HCT116 (cell line): ENCODE results near the gene LARP1.

Experiments used
- EZH2phosphoT487 ChIP-seq: fragments of 200-600 bp; IDR thresholded peaks from 2 replicates; pipeline ENCODE4 v1.6.1; 2018; ENCODE audit warnings: antibody characterized with exemption, borderline replicate concordance
- POLR2A ChIP-seq: IDR thresholded peaks from 2 replicates; pipeline ENCODE4 v1.7.0; 2011; ENCODE audit warnings: borderline replicate concordance; ENCODE audit not compliant: insufficient read depth, insufficient read length; ENCODE audit errors: extremely low read depth
- ZFX ChIP-seq: fragments of 450-650 bp; IDR thresholded peaks from 2 replicates; pipeline ENCODE4 v1.6.1; 2017
- ZNF274 ChIP-seq: fragments of 200-500 bp; sonication (Bioruptor generic); IDR thresholded peaks from 2 replicates; pipeline ENCODE4 v1.6.1; 2014; ENCODE audit warnings: mild to moderate bottlenecking, low read depth, low read length, inconsistent platforms
- TF ChIP-seq, protein P1 (sequence below), 3 experiments: fragments of 200-600 bp in 1 of 3; sonication (generic) in 1 of 3; IDR thresholded peaks in 2 of 3; conservative IDR thresholded peaks in 1 of 3; 2 replicates each; pipeline ENCODE4 v1.5.1; 2012 to 2017; ENCODE audit warnings: low read depth in 2 of 3, low read length in 2 of 3, antibody characterized with exemption in 1 of 3, borderline replicate concordance in 1 of 3, control low read depth in 1 of 3, mild to moderate bottlenecking in 1 of 3, mixed read lengths in 1 of 3, mixed run types in 1 of 3, moderate library complexity in 1 of 3; ENCODE audit not compliant: insufficient read depth in 1 of 3

DNA sequence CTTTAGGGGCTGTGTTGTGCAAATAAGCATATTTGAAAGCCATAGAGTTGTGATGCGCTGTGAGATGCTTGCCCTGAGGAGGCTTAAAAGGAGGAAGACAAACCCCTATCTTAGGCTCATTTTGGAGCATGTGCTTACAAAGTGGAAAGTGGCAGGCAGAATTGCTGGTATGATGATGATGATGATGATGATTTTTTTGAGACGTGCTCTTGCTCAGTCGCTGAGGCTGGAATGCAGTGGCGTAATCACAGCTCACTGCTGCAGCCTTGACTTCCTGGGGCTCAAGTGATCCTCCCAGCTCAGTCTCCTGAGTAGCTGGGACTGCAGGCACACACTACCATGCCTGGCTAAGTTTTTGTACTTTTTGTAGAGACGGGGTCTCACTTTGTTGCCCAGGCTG is 104.9 kb downstream of the LARP1 start:
- TF ChIP-seq EZH2phosphoT487 = no peak
- no peak for TF ChIP-seq POLR2A
- TF ChIP-seq, protein P1, sequence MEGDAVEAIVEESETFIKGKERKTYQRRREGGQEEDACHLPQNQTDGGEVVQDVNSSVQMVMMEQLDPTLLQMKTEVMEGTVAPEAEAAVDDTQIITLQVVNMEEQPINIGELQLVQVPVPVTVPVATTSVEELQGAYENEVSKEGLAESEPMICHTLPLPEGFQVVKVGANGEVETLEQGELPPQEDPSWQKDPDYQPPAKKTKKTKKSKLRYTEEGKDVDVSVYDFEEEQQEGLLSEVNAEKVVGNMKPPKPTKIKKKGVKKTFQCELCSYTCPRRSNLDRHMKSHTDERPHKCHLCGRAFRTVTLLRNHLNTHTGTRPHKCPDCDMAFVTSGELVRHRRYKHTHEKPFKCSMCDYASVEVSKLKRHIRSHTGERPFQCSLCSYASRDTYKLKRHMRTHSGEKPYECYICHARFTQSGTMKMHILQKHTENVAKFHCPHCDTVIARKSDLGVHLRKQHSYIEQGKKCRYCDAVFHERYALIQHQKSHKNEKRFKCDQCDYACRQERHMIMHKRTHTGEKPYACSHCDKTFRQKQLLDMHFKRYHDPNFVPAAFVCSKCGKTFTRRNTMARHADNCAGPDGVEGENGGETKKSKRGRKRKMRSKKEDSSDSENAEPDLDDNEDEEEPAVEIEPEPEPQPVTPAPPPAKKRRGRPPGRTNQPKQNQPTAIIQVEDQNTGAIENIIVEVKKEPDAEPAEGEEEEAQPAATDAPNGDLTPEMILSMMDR (IDR thresholded peaks at IDR 0.05 in 2 of 3, conservative IDR thresholded peaks at IDR 0.05 in 1 of 3; ENCODE audit: borderline replicate concordance in 1 of 3, insufficient read depth in 1 of 3, low read depth in 2 of 3, low read length in 2 of 3) = no peak
- TF ChIP-seq ZFX = no peak
- TF ChIP-seq ZNF274 = no peak
